ENCODE results near the gene NXPH3. TPM values are rescaled to one million over a fixed set of nuclear protein-coding genes. Genes with fewer than 3 reads are reported as not detected.

The NXPH3 gene
- total and polyA plus RNA-seq, 2 experiments from 2014 or later, result 2.1 to 9.0 TPM

GRCh38 chr17:49574945-49575678 is 559 bp upstream of the NXPH3 start:
- Histone ChIP-seq H3K27me3 (peaks cover 36% of the 10 kb centered on the region), H3K27ac (no peak overlapping the region), H3K36me3 (no peaks in the 10 kb centered on the region), H3K9me3 (ENCODE audit: low read depth) (no peaks in the 10 kb centered on the region), H3K4me1 (ENCODE audit: low read depth) (peaks cover 4% of the 10 kb centered on the region), H3K4me3 (peak overlapping the region; percentile 63)
- no peak for DNase-seq (ENCODE audit: low read depth in 1 of 2, low spot score in 1 of 2)
- no peak for TF ChIP-seq CTCF (IDR thresholded peaks at IDR 0.05; ENCODE audit: low read depth, low read length)

GRCh38 chr17:49576088-49576916 is 631 bp downstream of the NXPH3 start:
- no peaks in the 10 kb centered on the region for H3K36me3 ChIP-seq
- H3K27ac ChIP-seq, result no peak overlapping the region
- H3K9me3 ChIP-seq (ENCODE audit: low read depth), result no peaks in the 10 kb centered on the region
- H3K4me3 ChIP-seq, result peak overlapping the region; percentile 63
- peak; percentile 60 to 84 for DNase-seq (ENCODE audit: low read depth in 1 of 2, low spot score in 1 of 2)
- H3K4me1 ChIP-seq (ENCODE audit: low read depth), result peaks cover 6% of the 10 kb centered on the region
- peaks cover 26% of the 10 kb centered on the region for H3K27me3 ChIP-seq
- no peak for TF ChIP-seq CTCF (IDR thresholded peaks at IDR 0.05; ENCODE audit: low read depth, low read length)

- Histone ChIP-seq H3K27ac (no peak overlapping the region), H3K27me3 (peaks cover 18% of the 10 kb centered on the region), H3K9me3 (ENCODE audit: low read depth) (no peaks in the 10 kb centered on the region), H3K4me1 (ENCODE audit: low read depth) (peaks cover 8% of the 10 kb centered on the region), H3K4me3 (peak overlapping the region; percentile 63), H3K36me3 (no peaks in the 10 kb centered on the region)
- TF ChIP-seq CTCF (IDR thresholded peaks at IDR 0.05; ENCODE audit: low read depth, low read length), result no peak
- no peak for DNase-seq (ENCODE audit: low read depth in 1 of 2, low spot score in 1 of 2)
These were observed 1.4 kb downstream of the NXPH3 start for GRCh38 chr17:49576917-49577649.

- TF ChIP-seq CTCF (IDR thresholded peaks at IDR 0.05; ENCODE audit: low read depth, low read length), result no peak
- no peak for DNase-seq (ENCODE audit: low read depth in 1 of 2, low spot score in 1 of 2)
- no peak overlapping the region for H3K27ac ChIP-seq
- no peaks in the 10 kb centered on the region for H3K9me3 ChIP-seq (ENCODE audit: low read depth)
- no peak overlapping the region for H3K4me3 ChIP-seq
- H3K36me3 ChIP-seq, result no peaks in the 10 kb centered on the region
- H3K4me1 ChIP-seq (ENCODE audit: low read depth), result peaks cover 8% of the 10 kb centered on the region
- H3K27me3 ChIP-seq, result peaks cover 13% of the 10 kb centered on the region
These were observed 1.9 kb downstream of the NXPH3 start for GRCh38 chr17:49577650-49577934.

GRCh38 chr17:49577963-49578362 is 2.3 kb downstream of the NXPH3 start:
- TF ChIP-seq CTCF (IDR thresholded peaks at IDR 0.05; ENCODE audit: low read depth, low read length), result no peak
- Histone ChIP-seq H3K27ac (no peak overlapping the region), H3K9me3 (ENCODE audit: low read depth) (no peaks in the 10 kb centered on the region), H3K4me1 (ENCODE audit: low read depth) (peaks cover 8% of the 10 kb centered on the region), H3K27me3 (peaks cover 9% of the 10 kb centered on the region), H3K36me3 (no peaks in the 10 kb centered on the region), H3K4me3 (no peak overlapping the region)
- DNase-seq (ENCODE audit: low read depth in 1 of 2, low spot score in 1 of 2), result no peak
